NCI-H2196 (cell line): ENCODE results near the gene LTA4H.
"Not testable (repeated sequence)": the region's sequence is repeated elsewhere in the genome, so short reads cannot be mapped to it uniquely, and the experiment has no call there.

Experiments
- DNase-seq: peaks from one replicate; lab custom pipeline; 2025; ENCODE audit not compliant: unreplicated experiment; lab: John Stamatoyannopoulos, UW

The LTA4H gene

DNA sequence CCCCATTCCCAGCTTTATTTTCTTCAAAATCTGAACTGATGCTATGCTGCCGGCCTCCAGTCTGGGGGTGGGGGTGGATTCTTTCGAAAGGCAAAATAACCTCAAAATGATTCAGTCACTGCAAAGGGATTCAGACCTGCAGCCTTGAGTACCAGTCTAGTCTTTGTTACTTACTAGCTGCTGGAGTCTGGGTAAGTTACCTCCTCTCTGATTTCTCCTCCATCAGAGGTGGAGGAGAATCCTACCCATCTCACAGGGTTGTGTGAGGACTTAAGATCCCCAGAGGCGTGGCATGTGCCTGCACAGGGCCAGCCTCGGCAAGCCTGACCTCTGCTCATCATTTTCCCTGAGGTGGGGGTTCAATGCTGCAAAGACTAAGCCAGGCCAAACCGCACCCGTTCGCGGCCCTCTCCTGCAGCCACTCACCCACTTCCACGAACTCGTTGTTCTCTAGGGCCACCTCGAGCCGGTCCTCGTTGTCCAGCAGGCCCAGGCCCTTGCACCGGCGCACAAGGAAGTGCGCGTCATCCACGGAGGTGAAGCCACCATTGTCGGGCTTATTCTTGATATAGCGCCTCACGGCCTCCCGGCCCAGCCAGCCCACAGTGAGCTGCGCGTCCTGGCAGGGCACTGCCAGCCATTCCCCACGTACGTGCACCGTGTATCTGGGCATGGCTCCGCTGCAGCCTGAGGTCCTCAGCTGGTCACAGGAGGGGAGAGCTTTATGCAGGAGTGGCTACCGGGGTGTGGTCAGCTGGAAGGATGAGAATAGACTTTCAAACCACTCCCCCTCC is 40.0 kb downstream of the LTA4H start:
- no peak for DNase-seq

DNA sequence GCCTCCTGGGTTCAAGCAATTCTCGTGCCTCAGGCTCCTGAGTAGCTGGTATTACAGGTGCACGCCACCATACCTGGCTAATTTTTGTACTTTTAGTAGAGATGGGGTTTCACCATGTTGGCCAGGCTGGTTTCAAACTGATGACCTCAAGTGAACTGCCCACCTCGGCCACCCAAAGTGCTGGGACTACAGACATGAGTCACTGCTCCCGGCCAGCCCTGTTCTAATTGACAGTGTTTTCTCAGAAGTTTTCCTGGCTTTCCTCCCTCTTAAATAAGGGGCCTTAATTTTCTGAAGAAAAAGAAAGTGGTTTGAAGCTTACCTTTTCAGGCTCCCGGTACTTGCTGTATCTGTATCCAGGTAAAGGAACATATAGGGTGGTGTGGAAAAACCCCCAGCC is 40.9 kb downstream of the LTA4H start:
- DNase-seq = no peak

DNA sequence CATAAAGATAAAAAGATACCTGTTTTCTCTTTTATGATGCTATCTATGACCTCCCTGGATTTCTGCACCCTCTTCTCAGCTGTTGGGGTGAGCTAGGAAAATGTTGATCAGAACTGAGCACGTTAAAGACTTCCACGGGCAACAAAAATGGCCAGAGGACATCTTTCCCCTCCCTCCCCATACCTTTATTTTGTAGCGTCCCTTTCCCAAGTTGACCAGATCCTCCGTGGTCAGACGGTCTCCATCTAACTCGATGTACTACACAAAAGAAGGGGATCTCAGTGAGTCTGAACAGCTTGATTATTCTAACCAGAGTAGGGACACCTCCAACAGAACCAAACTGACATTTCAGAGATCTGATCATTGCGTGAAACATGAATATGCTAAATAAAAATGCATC is 41.5 kb downstream of the LTA4H start:
- DNase-seq = no peak

DNA sequence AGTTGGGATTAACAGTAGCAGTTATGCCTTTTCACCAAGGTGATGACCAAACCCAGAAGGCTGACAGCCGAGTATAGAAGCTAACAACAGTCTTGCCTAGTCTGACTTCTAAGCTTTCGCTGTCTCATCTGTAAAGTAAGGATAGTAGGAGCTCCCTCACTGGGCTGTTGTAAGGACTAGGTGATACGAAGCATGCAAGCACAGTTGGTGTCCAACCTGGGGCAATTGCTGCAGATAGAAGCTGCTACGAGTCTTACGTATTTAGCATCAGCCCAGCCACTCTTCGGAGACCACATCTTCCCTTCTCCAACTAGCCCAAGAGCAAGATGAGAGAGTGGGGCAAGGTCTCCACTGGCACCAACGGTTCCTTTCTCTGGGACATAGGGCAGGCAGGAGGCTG is 45.3 kb downstream of the LTA4H start:
- no peak for DNase-seq

DNA sequence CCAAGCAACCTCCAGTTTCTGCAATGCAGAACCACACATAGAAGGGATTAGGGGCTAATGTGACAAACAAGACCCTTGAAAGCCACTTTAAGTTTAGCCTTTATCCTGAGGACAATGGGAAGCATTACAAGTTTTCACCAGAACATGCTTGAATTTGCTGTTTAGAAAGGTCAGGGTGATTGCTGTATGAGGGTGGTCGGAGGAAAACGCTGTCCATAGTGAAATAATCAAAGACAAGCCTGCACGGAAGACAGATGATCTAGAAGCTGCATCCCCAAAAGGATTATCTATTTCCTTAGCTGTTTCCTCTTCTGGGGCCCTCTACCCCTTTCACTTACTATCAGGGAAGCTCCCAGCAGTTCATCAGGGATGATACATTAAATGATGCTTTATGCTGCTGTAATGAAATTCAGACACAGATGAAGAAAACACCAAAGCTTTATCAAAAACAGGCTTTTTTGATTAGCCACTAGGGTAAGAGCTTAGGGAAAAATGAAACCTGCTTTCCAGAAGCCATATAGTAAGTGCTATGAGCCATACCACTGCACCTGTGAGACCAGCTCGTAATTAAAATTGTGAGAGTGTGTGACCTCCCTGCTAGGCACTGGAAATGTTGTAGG is 45.8 kb downstream of the LTA4H start:
- no peak for DNase-seq

DNA sequence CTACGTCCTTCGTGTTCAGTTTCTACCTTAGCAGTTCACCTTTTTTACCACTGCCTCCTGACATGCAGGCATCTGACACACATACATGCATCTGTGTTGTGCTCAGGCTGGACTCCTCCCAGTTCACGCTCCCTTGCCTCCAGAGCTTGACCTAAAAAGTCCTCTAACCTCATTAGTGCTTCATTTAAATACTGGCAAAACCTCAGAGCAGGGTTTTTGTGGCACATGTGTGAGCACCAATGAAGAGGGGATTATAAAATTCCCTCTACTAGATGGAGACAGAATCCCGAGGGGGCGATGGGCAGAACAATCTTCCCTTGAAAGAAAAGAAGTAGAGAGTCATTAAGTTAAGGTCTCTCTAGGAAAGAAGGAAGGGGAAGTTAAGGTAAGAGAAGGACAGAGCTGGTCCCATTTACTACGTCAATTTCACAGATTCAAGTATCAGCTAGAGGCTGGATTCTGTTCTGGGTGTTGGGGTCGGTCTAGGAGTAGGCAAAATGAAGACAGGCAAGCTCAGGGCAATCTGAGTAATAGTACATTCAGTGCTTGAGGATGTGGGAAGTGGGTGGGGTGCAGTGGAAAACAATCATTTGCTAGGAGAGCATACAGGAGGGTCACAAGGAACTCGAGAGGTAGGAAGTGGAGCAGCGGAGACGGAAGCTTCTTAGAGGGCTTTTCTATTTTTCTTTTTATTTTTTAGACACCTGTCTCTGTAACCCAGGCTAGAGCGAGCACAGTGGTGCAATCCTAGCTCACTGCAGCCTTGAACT is 46.7 kb downstream of the LTA4H start:
- no peak for DNase-seq

DNA sequence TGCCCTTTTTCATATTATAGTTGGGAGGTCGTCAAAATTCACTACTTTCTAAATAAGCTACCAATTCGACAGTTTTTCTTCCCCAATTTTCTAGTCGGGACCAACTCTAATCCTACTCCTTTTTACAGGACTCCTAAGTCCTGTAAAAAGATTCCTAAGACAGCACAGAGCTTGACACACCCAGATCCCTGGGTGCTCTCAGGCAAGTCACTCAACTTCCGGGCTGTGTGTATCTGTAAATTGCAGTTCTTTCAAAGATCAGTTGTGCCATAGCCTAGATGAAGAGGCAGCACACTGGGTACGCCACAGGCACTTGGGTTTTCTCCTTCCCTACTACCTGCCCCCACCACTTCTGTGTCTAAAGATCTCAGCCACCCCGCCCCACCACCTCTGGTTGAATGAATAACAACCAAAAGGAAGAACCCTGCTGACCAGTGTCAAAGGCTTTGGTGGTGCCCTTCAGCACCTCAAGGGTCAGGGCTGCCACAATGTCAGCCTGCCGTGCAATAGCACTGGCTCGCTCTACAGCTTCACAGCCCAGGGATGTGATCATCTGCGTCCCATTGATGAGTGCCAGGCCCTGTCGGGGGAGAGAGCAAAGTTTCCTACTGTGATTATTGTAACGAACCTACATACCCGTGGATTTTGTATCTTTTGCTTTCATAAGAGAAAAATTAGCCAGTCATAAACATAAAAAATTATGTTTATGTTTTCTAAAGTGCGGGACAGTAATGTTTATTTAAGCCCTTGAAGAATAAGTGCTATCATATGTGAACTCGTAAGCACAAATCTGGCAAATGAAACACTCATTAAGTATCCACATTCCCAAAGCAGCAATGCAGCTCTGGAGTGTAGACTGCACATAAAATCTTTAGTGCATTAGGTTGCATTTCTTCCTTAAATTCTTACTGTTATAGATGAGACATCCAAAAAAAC is 48.5 kb downstream of the LTA4H start:
- DNase-seq = no peak

DNA sequence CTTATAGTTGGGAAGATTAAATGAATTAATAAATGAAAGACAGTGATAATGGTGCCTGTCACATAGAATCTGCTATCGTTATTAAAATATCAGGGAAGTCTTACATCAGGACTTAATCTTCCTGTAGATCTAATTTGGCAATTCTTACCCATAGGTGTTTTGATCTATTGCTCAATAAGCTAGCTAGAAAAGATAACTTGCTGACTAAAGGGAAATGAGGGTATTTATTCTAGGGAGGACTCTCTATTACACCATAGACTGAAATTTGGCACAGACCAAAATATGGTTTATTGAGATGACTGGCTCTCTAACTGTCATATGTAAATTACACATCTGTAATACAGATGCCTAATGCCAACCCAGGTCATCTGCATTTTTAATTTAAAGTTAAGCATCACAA is 50.7 kb downstream of the LTA4H start:
- no peak for DNase-seq

DNA sequence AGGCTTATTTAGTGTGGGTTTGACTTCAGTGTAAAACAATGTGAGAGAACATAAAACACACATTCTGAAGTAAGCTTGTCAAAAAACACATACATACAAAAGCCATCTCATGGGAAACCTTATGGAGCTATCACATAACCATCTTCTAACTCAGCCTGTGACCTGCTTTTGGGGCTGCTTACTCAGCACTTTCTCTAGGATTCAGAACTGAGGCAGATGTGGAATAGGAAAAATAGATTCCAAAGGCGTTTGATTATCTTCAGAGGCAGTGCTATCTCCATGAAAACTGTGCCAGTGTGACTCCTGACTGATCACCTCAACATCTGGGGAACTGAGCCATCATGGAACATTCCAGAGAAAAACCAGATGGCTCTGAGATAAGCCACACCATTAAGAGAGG is 52.8 kb downstream of the LTA4H start:
- DNase-seq = no peak

DNA sequence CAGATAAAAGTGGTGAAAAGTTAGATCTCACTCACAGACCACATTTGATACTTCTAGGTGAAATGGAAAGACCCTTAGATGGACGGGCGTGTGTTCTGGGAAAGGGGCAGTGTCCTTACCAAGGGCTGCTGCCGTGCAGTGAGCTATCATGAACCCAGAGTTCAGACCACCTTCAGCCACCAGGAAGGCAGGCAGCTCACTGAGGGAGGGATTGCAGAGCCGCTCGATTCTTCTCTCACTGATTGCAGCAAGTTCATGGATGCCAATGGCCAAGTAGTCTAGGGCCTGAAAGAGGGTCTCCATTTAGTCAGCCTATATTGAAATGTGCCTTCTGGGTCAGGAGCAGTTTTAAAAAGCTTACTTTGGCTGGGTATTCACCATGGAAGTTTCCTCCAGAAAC is 55.0 kb downstream of the LTA4H start:
- DNase-seq = no peak

DNA sequence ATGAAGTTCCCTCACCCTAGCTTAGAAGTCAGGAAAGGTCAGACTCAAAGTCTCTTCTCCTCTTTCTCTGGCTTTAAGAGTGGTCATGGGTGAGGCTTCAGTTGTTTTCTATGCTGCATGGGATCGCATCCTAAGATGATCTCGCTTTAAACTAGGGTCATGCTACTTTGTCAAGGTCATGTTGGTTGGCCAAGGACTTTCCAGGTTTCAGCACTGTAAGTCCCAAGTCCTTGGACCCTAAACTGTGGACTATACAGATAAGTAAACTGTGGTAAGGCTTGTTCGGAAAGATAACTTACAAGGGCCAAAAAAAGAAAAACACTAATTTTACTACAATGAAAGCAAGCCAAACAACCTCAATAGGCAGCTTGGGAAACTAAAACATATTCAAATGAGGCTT is 56.6 kb downstream of the LTA4H start:
- DNase-seq = no peak

DNA sequence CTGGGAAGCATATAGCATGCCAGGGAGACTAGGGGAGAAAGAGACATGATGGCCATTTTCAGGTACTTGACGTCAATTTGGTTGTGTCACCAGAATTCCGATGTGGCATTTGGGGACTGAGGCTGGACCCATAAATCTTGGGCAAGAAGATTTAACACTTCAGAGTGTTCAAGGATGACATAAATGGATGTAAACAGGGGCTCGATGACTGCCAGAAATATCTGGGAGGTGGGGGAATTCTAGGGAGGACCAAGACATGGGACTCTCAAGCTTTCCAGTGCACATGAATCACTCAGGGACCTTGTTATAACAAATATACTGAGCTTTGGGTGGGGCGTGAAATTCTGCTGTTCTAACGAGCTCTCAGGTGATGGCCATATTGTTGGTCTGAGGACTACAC is 57.0 kb downstream of the LTA4H start:
- DNase-seq = no peak

DNA sequence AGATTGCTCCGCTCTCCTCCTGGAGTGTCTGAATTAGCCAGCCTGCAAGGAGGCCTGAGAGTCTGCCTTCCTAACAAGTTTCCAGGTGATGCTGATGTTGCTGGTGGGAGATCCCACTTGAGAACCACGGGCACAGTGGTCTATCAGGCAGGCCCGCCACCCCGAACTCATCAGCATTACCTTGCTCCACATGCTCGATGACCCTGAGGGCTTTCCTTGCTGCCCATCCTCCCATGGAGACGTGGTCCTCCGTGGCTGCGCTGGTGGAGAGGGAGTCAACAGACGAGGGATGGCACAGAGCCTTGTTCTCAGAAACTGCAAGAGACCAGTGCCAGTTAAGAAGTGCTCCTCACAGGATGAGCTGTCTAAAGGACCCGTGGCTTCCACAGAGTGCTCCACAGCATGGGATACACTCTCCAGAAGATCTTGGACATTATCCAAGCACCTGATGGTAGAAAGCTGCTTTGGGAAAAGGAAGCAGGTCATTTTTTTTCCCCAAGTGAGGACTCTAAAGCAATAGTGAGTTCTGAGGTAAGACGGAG is 57.6 kb downstream of the LTA4H start:
- DNase-seq = no peak

DNA sequence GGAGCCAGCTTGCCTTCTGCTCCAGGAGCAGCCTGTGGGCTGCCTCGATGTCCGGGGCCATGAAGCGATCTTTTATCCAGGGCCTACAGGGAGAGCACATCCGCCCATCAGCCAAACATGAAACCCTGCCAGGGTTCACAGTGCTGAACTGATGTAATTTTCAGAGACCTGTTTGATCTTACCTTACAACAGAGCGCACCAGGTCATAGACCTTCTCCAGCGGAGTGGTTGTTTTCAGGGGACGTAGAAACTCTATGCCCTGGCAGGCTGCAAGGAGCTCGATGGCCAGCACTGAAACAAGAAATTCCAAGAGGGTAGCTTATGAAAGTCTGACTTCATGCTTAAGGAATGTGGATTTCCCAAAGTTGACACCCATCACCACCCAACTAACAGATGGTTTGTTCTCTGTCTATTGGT is 59.0 kb downstream of the LTA4H start:
- no peak for DNase-seq

DNA sequence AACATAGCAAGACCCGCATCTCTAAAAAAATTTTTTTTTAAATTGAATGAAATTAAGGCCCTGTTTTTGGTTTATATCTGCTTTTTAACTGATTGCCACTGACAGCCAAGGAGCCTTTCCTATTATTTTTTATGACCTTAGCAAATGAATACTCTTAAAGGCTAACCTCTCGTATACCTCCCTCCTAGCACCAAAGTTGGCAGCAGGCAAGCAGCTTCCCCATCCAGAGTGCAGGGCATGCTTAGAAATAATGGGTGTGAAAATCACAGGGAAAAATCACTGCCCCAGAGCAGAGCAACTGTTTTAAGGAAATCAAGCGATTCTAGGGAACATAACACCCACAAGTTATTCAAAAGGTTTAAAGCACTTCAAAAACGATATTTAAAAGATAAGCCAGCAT is 59.9 kb downstream of the LTA4H start:
- DNase-seq = no peak

DNA sequence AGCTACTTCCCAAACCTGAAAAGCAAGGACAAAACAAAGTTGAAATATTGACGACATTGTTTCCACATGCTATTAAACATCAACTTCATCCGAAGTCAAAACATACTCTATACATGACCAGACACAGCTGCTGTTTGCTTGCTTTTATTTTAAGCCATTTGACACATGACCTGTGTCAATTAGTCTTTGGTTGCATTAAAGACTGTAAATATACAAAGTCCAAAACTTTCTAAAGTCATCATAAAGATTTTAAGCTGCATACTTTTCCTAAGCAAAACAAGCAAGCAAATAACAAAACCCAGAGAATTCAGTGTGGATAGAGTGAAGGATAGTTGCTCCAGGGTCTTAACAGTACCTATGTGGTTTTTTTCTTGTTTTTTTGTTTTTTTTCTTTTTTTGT is 61.0 kb downstream of the LTA4H start:
- DNase-seq = no peak

DNA sequence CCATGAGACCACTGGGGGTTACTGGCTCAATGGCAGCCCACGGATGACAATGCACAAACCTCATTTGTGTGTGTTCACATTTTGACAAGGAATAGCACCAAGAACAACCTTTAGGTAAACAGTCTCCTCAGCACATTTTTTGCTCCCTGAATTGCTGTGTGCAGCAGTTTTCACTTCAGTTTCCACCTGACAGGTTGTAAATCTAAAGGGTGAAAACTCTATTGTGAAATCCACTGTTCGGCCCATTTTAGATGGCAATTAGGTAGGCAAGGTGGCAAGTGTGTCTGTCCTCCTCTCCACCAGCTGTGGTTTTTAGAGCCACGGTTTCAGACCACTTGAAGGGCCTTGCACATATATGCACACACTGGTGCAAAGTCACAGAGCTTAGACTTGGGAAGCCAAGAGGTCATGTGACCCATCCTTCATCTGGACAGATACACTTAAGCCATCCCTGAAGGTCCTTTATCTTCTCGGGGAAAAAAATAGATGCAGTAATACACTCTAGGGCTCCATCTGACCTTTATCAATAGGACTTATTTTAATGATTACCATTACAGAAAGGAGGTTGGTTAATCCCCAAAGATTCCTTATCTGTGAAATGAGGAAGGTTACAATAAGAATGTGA is 62.4 kb downstream of the LTA4H start:
- no peak for DNase-seq

DNA sequence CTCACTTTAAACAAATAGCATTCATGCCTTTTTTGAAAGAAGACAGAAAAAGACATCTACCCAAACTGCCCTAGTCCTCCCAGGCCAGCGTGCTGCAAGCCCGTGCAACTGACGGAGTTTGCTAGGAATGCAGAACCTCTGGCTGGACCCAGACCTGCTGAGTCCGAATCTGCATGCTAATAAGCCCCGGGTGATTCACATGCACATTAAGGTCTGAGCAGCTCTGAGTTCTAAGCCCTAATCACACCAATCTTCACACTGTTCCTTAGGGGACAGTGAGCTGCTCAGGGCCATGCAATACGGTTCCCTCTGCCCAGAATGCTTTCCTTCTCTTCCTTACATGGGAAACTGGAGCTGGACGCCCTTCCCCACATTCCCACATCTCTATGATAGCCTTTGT is 64.5 kb downstream of the LTA4H start:
- DNase-seq = no peak

DNA sequence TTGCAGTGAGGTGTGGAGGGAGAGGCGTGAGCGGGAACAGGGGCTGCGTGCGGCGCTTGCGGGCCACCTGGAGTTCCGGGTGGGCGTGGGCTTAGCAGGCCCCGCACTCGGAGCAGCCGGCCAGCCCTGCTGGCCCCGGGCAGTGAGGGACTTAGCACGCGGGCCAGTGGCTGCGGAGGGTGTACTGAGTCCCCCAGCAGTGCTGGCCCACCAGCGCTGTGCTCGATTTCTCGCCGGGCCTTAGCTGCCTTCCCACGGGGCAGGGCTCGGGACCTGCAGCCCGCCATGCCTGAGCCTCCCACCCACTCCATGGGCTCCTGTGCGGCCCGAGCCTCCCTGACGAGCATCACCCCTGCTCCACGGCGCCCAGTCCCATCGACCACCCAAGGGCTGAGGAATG is 66.3 kb downstream of the LTA4H start:
- not testable (repeated sequence) for DNase-seq

DNA sequence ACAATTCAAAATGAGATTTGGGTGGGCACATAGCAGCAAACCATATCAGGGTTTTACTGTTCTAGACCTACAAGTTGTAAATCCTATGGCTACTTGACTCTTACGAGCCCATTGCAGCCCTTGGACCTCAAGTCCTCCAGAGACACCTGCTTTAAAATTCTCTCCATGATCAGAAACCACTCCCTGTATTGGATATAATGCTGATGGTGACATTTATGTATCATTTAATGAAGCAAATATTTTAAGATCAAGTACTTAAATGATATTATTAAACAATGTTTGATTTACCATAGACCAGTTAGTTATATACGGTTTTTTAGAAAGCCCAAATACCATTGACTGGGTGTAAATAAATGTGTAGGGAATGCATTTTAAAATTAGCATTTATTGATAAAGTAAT is 68.1 kb downstream of the LTA4H start:
- DNase-seq = no peak
